SH-SY5Y (cell line): ENCODE data around the gene HOXD3.

Source experiments
- GATA2 ChIP-seq: IDR thresholded peaks from 2 replicates; pipeline ENCODE4 v1.6.1; 2011; ENCODE audit warnings: mild to moderate bottlenecking, low read depth, low read length
- GATA3 ChIP-seq: IDR thresholded peaks from 2 replicates; pipeline ENCODE4 v1.6.1; 2011; ENCODE audit warnings: low read depth, mild to moderate bottlenecking, low read length, moderate library complexity

HOXD3 gene

GRCh38 chr2:176192351-176192750 is 35.2 kb downstream of the HOXD3 start:
- TF ChIP-seq GATA2: no peak
- no peak for TF ChIP-seq GATA3

- TF ChIP-seq GATA2 (no peak), GATA3 (no peak)
Measured at GRCh38 chr2:176193048-176193447, 35.9 kb downstream of the HOXD3 start.

GRCh38 chr2:176199902-176200301 is 42.8 kb downstream of the HOXD3 start:
- TF ChIP-seq GATA2: no peak
- TF ChIP-seq GATA3: no peak

- no peak for TF ChIP-seq GATA3
- no peak for TF ChIP-seq GATA2
Measured at GRCh38 chr2:176200971-176201370, 43.9 kb downstream of the HOXD3 start.

GRCh38 chr2:176202491-176202890 is 45.4 kb downstream of the HOXD3 start:
- no peak for TF ChIP-seq GATA2
- TF ChIP-seq GATA3: no peak

- TF ChIP-seq GATA3: no peak
- no peak for TF ChIP-seq GATA2
Measured at GRCh38 chr2:176205126-176205525, 48.0 kb downstream of the HOXD3 start.

- TF ChIP-seq GATA2 (no peak), GATA3 (no peak)
Measured at GRCh38 chr2:176206136-176206535, 49.0 kb downstream of the HOXD3 start.

GRCh38 chr2:176206682-176207081 is 49.6 kb downstream of the HOXD3 start:
- TF ChIP-seq GATA2 (no peak), GATA3 (no peak)

- TF ChIP-seq GATA3: no peak
- TF ChIP-seq GATA2: no peak
Measured at GRCh38 chr2:176211110-176211509, 54.0 kb downstream of the HOXD3 start.

GRCh38 chr2:176212276-176212675 is 55.2 kb downstream of the HOXD3 start:
- TF ChIP-seq GATA2 (no peak), GATA3 (no peak)

GRCh38 chr2:176213406-176213805 is 56.3 kb downstream of the HOXD3 start:
- TF ChIP-seq GATA3 (no peak), GATA2 (no peak)
